Measurements from ENCODE around the gene SRRM4. TPM values are rescaled to one million over a fixed set of nuclear protein-coding genes. Genes with fewer than 3 reads are reported as not detected.

The SRRM4 gene
- polyA plus RNA-seq, 1 donor (not counting 4 experiments of a cell fraction or from before 2014, with no cell fraction given): not detected

DNA sequence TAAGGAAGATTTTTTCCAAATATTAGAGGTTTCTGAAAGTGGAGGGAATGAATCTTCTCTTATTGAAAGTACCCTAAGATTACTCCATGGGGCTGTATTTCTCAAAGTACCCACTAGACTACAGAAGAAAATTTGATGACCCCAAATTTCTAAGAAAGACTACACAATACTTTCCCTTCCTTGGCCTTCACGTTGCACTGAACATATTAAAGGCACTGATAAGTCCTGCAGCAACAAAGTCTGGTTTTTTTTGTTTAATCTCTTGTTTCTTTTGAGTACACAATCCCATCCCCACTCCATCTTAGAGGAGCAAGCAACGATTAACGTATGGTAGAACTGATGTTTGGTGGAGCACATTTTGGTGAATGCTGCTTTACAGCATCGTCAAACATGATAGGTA, 70.1 kb downstream of the SRRM4 start:
- H3K27ac ChIP-seq (ENCODE audit: control insufficient read depth, insufficient read depth, low read length): no peak overlapping the region
- dilution Hi-C loops (cut with MboI; ENCODE audit: extremely low pct_ligation_motif_present, low sequenced_read_pairs): no loop called here
- no peak for DNase-seq (ENCODE audit: low read depth, low spot score)
- no peaks in the 10 kb centered on the region for H3K4me1 ChIP-seq (ENCODE audit: control insufficient read depth, extremely low read depth, insufficient read depth, low read length)
- no peak overlapping the region for H2AFZ ChIP-seq (ENCODE audit: control insufficient read depth, low read length)
- no peaks in the 10 kb centered on the region for H4K20me1 ChIP-seq (ENCODE audit: control insufficient read depth, extremely low read depth, insufficient read depth, low read length)
- TF ChIP-seq EZH2 (IDR thresholded peaks at IDR 0.05; ENCODE audit: low read length): no peak
- TF ChIP-seq, protein P1, sequence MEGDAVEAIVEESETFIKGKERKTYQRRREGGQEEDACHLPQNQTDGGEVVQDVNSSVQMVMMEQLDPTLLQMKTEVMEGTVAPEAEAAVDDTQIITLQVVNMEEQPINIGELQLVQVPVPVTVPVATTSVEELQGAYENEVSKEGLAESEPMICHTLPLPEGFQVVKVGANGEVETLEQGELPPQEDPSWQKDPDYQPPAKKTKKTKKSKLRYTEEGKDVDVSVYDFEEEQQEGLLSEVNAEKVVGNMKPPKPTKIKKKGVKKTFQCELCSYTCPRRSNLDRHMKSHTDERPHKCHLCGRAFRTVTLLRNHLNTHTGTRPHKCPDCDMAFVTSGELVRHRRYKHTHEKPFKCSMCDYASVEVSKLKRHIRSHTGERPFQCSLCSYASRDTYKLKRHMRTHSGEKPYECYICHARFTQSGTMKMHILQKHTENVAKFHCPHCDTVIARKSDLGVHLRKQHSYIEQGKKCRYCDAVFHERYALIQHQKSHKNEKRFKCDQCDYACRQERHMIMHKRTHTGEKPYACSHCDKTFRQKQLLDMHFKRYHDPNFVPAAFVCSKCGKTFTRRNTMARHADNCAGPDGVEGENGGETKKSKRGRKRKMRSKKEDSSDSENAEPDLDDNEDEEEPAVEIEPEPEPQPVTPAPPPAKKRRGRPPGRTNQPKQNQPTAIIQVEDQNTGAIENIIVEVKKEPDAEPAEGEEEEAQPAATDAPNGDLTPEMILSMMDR (optimal IDR thresholded peaks at IDR 0.05 in 1 of 3, IDR thresholded peaks at IDR 0.05 in 1 of 3, conservative IDR thresholded peaks at IDR 0.05 in 1 of 3; ENCODE audit: extremely low read depth in 1 of 3, insufficient read depth in 2 of 3, low read length in 3 of 3): no peak
- H3K9me3 ChIP-seq (ENCODE audit: control insufficient read depth, low read depth, low read length): no peaks in the 10 kb centered on the region
- H3K27me3 ChIP-seq (ENCODE audit: control insufficient read depth, extremely low read depth, insufficient read depth, low read length): no peaks in the 10 kb centered on the region
- no peaks in the 10 kb centered on the region for H3K79me2 ChIP-seq (ENCODE audit: control insufficient read depth, insufficient read depth, low read length)
- H3K4me2 ChIP-seq (ENCODE audit: control insufficient read depth, extremely low read depth, insufficient read depth, low read depth, low read length): no peak overlapping the region
- H3K4me3 ChIP-seq (ENCODE audit: control insufficient read depth in 2 of 3, extremely low read depth in 1 of 3, insufficient read depth in 2 of 3, low read depth in 1 of 3, low read length in 3 of 3): no peak overlapping the region
- H3K36me3 ChIP-seq (ENCODE audit: control insufficient read depth in 2 of 2, extremely low read depth in 1 of 2, insufficient read depth in 2 of 2, low read length in 2 of 2): no peaks in the 10 kb centered on the region
- H3K9me1 ChIP-seq (ENCODE audit: control insufficient read depth, extremely low read depth, insufficient read depth, low read length): no peaks in the 10 kb centered on the region
- no peak overlapping the region for H3K9ac ChIP-seq (ENCODE audit: control insufficient read depth, extremely low read depth, insufficient read depth, low read length)
- FAIRE-seq: no peak

DNA sequence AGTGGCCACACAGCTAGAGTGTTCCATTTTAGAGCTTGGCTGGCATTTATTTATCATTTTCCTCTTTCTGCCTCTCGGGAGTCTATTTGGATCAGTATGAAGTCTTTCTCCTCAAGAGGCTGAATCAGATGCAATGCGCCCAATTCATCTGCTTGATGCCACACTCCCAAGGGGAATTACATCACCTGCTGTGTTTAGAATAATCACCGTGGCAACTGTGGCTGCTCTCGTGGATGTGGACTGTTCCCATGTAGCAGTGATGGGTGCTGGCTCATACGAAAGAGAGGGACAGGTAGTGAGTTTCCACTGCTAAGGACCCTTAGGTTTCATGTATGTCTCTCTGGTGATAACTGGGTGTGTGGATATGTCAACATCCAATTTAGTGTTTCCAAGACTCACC, 70.7 kb downstream of the SRRM4 start:
- dilution Hi-C loops (cut with MboI; ENCODE audit: extremely low pct_ligation_motif_present, low sequenced_read_pairs): no loop called here
- Histone ChIP-seq H4K20me1 (ENCODE audit: control insufficient read depth, extremely low read depth, insufficient read depth, low read length) (no peaks in the 10 kb centered on the region), H3K9me1 (ENCODE audit: control insufficient read depth, extremely low read depth, insufficient read depth, low read length) (no peaks in the 10 kb centered on the region), H3K4me1 (ENCODE audit: control insufficient read depth, extremely low read depth, insufficient read depth, low read length) (no peaks in the 10 kb centered on the region), H3K9ac (ENCODE audit: control insufficient read depth, extremely low read depth, insufficient read depth, low read length) (no peak overlapping the region), H3K79me2 (ENCODE audit: control insufficient read depth, insufficient read depth, low read length) (no peaks in the 10 kb centered on the region), H3K27ac (ENCODE audit: control insufficient read depth, insufficient read depth, low read length) (no peak overlapping the region), H3K4me2 (ENCODE audit: control insufficient read depth, extremely low read depth, insufficient read depth, low read depth, low read length) (no peak overlapping the region), H3K4me3 (ENCODE audit: control insufficient read depth in 2 of 3, extremely low read depth in 1 of 3, insufficient read depth in 2 of 3, low read depth in 1 of 3, low read length in 3 of 3) (no peak overlapping the region), H3K27me3 (ENCODE audit: control insufficient read depth, extremely low read depth, insufficient read depth, low read length) (no peaks in the 10 kb centered on the region), H3K36me3 (ENCODE audit: control insufficient read depth in 2 of 2, extremely low read depth in 1 of 2, insufficient read depth in 2 of 2, low read length in 2 of 2) (no peaks in the 10 kb centered on the region), H3K9me3 (ENCODE audit: control insufficient read depth, low read depth, low read length) (no peaks in the 10 kb centered on the region), H2AFZ (ENCODE audit: control insufficient read depth, low read length) (no peak overlapping the region)
- FAIRE-seq (no peak), DNase-seq (ENCODE audit: low read depth, low spot score) (no peak)
- TF ChIP-seq, protein P1 (optimal IDR thresholded peaks at IDR 0.05 in 1 of 3, IDR thresholded peaks at IDR 0.05 in 1 of 3, conservative IDR thresholded peaks at IDR 0.05 in 1 of 3; ENCODE audit: extremely low read depth in 1 of 3, insufficient read depth in 2 of 3, low read length in 3 of 3): no peak
- no peak for TF ChIP-seq EZH2 (IDR thresholded peaks at IDR 0.05; ENCODE audit: low read length)

Data from keratinocyte (primary cell).